Naive thymus-derived CD8-positive, alpha-beta T cell (primary cell): ENCODE data around the gene ARID3C. TPM values are rescaled to one million over a fixed set of nuclear protein-coding genes. Genes with fewer than 3 reads are reported as not detected.

Source experiments
- ATAC-seq, 2 donors: fragments of 150-1000 bp; cut with Tn5 transposase in 1 of 2; sonication (Bioruptor Pico), chemical (Tn5 transposase) in 1 of 2; 1 replicate in 1 of 2; 2 replicates in 1 of 2; pipeline ENCODE4 v1.10.0; 2021; ENCODE audit warnings: mild to moderate bottlenecking in 2 of 2, moderate library complexity in 2 of 2
- POLR2A ChIA-PET: fragments of 350-600 bp; sonication (Branson Sonifier 250); formaldehyde crosslinking; loops from one replicate; lab custom pipeline; 2021; ENCODE audit warnings: antibody characterized with exemption; lab: Charles Lee
- DNase-seq, 10 donors: peaks; one replicate each; pipeline versions ENCODE4 v3.0.0 to v3.0.0-alpha.2; 2020 to 2022
- H3K27ac Mint-ChIP-seq, 10 donors: one replicate each; pipeline ENCODE4 v1.8.0; 2020 to 2022; ENCODE audit warnings: mild to moderate bottlenecking in 10 of 10, mixed read lengths in 10 of 10, moderate library complexity in 4 of 10, inconsistent platforms in 1 of 10
- H3K27me3 Mint-ChIP-seq, 5 donors: one replicate each; pipeline ENCODE4 v1.8.0; 2021 to 2022; ENCODE audit warnings: mixed read lengths in 5 of 5
- H3K36me3 Mint-ChIP-seq, 3 donors: one replicate each; pipeline ENCODE4 v1.8.0; 2020 to 2022; ENCODE audit warnings: mixed read lengths in 3 of 3, mild to moderate bottlenecking in 2 of 3, inconsistent platforms in 1 of 3
- H3K4me1 Mint-ChIP-seq, 4 donors: one replicate each; pipeline ENCODE4 v1.8.0; 2021 to 2022; ENCODE audit warnings: mixed read lengths in 4 of 4
- H3K4me3 Mint-ChIP-seq, 10 donors: one replicate each; pipeline ENCODE4 v1.8.0; 2020 to 2022; ENCODE audit warnings: mild to moderate bottlenecking in 10 of 10, mixed read lengths in 10 of 10, moderate library complexity in 6 of 10, inconsistent platforms in 1 of 10
- H3K9me3 Mint-ChIP-seq, 9 donors: one replicate each; pipeline ENCODE4 v1.8.0; 2020 to 2022; ENCODE audit warnings: mixed read lengths in 9 of 9, mild to moderate bottlenecking in 3 of 9, inconsistent platforms in 1 of 9, moderate library complexity in 1 of 9
- polyA plus RNA-seq, 3 donors: library from polyadenylated mRNA; unstranded; fragments of 300-500 nt; fragmentation: Illumina TruSeq; gene quantifications; one replicate each; pipeline ENCODE4 v1.2.3, GENCODE V29; 2021
- total RNA-seq, 8 experiments: library from RNA in 2 of 8; stranded (reverse) in 2 of 8; gene quantifications; one replicate each; pipeline ENCODE4 v1.2.3 and lab custom pipeline; 2021 to 2026

ARID3C gene, protein sequence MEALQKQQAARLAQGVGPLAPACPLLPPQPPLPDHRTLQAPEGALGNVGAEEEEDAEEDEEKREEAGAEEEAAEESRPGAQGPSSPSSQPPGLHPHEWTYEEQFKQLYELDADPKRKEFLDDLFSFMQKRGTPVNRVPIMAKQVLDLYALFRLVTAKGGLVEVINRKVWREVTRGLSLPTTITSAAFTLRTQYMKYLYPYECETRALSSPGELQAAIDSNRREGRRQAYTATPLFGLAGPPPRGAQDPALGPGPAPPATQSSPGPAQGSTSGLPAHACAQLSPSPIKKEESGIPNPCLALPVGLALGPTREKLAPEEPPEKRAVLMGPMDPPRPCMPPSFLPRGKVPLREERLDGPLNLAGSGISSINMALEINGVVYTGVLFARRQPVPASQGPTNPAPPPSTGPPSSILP
- total RNA-seq, result under 1 TPM in 1 of 2 experiments, not detected in 1; 0.27 TPM
- polyA plus RNA-seq, result not detected
- 0 to 0.17 (median 0.08) reads per million in 6 experiments for total RNA-seq (lab: John Stamatoyannopoulos, UW)

DNA sequence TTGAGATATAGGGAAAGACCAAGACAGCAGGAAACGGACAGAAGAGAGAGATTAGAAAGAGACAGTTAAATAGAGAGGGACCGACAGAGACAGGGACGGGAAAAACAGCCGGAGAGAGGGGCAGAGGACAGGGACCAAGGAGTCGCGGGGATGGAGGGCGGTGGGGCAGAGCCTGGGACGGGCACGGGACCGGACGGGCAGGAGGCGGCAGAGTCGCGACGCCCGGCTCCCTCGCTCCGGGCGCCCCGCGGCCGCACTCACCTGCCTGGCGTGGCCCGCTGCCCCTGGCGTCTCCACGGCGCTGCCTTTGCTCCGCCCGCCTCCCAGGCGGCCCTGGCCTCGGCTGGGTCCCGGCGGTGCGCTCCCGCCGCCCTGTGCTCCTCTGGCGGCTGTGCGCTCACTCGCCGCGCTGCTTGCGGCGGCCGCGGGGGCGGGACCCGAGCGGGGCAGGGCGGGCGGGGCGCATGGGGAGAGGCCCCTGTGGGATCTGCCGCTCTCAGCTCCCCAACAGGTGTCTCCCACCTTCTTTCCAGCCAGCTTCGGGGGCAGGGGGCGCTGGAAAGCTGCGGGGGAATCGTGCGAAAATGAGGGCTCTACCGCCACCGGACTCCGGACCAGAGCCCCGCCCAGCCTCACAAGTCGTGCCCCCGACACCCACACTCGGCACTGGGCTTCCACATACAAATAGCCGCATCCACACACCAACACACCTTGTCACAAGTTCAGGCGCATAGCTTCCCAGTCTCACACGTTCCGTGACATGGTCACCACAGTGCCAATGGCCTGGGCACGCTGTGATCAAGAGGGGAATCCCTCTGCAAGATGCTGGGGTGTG is at the start of gene ARID3C:
TSS of gene ARID3C (minus strand) at position 411 of the 835 bp plus-strand sequence. CDS start 1,052 bp downstream, outside the sequence.
- Mint-ChIP-seq H3K27ac (peak within 1 kb of the TSS in 6 of 10 donors; percentile 16 to 80 (median 48)), H3K36me3 (peaks cover 0 to 3% (median 0%) of the 10 kb centered on the region in 3 donors), H3K9me3 (no peaks in the 10 kb centered on the region), H3K4me1 (peaks cover 19 to 27% (median 22%) of the 10 kb centered on the region in 4 donors), H3K4me3 (peak within 1 kb of the TSS; percentile 78 to 95 (median 86)), H3K27me3 (peaks cover 22 to 66% (median 47%) of the 10 kb centered on the region in 5 donors)
- POLR2A ChIA-PET, result interaction anchor here (0.6 to 1.3 kb wide), 6 partner anchors 8 to 1136 kb away, joined by 3 to 6 read pairs (median 4); partner anchors contain the start of genes DCTN3 and SIGMAR1
- peak; percentile 89 for ATAC-seq
- DNase-seq, result peak in 4 of 10 donors; percentile 29 to 55 (median 42)

DNA sequence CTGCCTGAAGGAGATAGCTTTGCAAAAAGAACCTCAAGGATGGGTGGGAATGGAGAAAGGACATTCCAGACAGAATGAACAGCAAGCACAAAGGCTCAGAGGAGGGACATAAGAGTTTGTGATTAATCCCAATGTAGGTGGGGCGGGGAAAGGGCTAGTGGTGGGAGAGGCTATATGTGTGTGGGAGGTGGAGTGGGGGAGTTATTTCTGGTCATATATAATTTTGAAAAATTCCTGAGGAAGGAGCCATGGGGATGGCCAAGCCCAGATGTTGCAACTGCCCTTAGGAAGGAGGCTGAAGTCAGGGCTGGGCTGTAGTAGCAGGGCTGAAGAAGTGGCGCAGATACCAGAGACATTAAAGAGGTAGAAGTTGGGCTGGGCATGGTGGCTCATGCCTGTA is 47.0 kb upstream of the ARID3C start:
- H3K36me3 Mint-ChIP-seq, result no peaks in the 10 kb centered on the region
- H3K4me1 Mint-ChIP-seq, result peaks cover 0 to 2% (median under 1%) of the 10 kb centered on the region in 4 donors
- DNase-seq (no peak), ATAC-seq (no peak)
- peaks cover 0 to 1% (median 0%) of the 10 kb centered on the region in 5 donors for H3K27me3 Mint-ChIP-seq
- peak overlapping the region in 2 of 10 donors; percentile 0 to 57 for H3K27ac Mint-ChIP-seq
- peaks cover 0 to 3% (median 0%) of the 10 kb centered on the region in 9 donors for H3K9me3 Mint-ChIP-seq
- POLR2A ChIA-PET, result no interaction called here
- peak overlapping the region in 1 of 10 donors; percentile 44 for H3K4me3 Mint-ChIP-seq

- ATAC-seq (peak; percentile 65 to 87), DNase-seq (peak; percentile 21 to 78 (median 38))
- POLR2A ChIA-PET, result no interaction called here
- H3K36me3 Mint-ChIP-seq, result peaks cover 0 to 5% (median 0%) of the 10 kb centered on the region in 3 donors
- no peak overlapping the region for H3K4me3 Mint-ChIP-seq
- peak overlapping the region in 2 of 10 donors; percentile 19 to 57 for H3K27ac Mint-ChIP-seq
- no peaks in the 10 kb centered on the region for H3K27me3 Mint-ChIP-seq
- H3K9me3 Mint-ChIP-seq, result peaks cover 0 to 7% (median 0%) of the 10 kb centered on the region in 9 donors
- H3K4me1 Mint-ChIP-seq, result peaks cover 0 to 2% (median under 1%) of the 10 kb centered on the region in 4 donors
Observed at GRCh38 chr9:34675048-34675714, 46.3 kb upstream of the ARID3C start.

DNA sequence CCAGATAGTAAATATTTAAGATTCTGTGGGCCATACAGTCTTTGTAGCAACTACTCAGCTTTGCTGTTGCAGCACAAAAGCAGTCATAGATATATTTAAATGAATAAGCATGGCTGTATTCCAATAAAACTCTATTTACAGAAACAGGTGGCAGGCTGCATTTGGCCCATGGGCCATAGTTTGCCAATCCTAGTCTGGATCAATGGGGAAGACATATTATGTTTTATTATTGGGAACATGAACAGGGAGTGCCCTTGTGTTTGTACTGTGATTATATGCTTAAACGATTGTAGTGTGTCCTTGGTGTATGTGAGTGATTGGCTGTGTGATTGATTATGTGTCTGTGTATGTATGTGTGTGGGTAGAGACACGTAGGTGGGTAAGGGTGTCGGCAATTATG is 45.6 kb upstream of the ARID3C start:
- H3K27ac Mint-ChIP-seq, result peak overlapping the region in 2 of 10 donors; percentile 19 to 57
- no peak overlapping the region for H3K4me3 Mint-ChIP-seq
- H3K36me3 Mint-ChIP-seq, result peaks cover 0 to 9% (median 5%) of the 10 kb centered on the region in 3 donors
- H3K27me3 Mint-ChIP-seq, result no peaks in the 10 kb centered on the region
- H3K4me1 Mint-ChIP-seq, result peaks cover 0 to 2% (median under 1%) of the 10 kb centered on the region in 4 donors
- H3K9me3 Mint-ChIP-seq, result peaks cover 0 to 15% (median 2%) of the 10 kb centered on the region in 9 donors
- POLR2A ChIA-PET, result no interaction called here
- no peak for ATAC-seq
- no peak for DNase-seq

- peaks cover 0 to 14% (median 10%) of the 10 kb centered on the region in 3 donors for H3K36me3 Mint-ChIP-seq
- H3K4me3 Mint-ChIP-seq, result no peak overlapping the region
- POLR2A ChIA-PET, result no interaction called here
Observed at GRCh38 chr9:34671307-34671706, 42.4 kb upstream of the ARID3C start.

GRCh38 chr9:34669809-34670562 is 41.1 kb upstream of the ARID3C start:
- Mint-ChIP-seq H3K27ac (peak overlapping the region in 1 of 10 donors; percentile 26), H3K4me1 (peaks cover 8 to 23% (median 10%) of the 10 kb centered on the region in 4 donors), H3K36me3 (peaks cover 0 to 14% (median 10%) of the 10 kb centered on the region in 3 donors), H3K9me3 (peaks cover 0 to 20% (median 5%) of the 10 kb centered on the region in 9 donors), H3K4me3 (no peak overlapping the region), H3K27me3 (no peaks in the 10 kb centered on the region)
- POLR2A ChIA-PET, result no interaction called here
- ATAC-seq (no peak), DNase-seq (no peak)

More at GRCh38 chr9:34671307-34671706, 42.4 kb upstream of the ARID3C start:
- peaks cover 4 to 13% (median 5%) of the 10 kb centered on the region in 4 donors for H3K4me1 Mint-ChIP-seq
- DNase-seq (no peak), ATAC-seq (no peak)
- H3K27ac Mint-ChIP-seq, result no peak overlapping the region
- H3K27me3 Mint-ChIP-seq, result no peaks in the 10 kb centered on the region
- peaks cover 0 to 20% (median 5%) of the 10 kb centered on the region in 9 donors for H3K9me3 Mint-ChIP-seq

- peaks cover 9 to 20% (median 10%) of the 10 kb centered on the region in 3 donors for H3K36me3 Mint-ChIP-seq
- peak overlapping the region; percentile 74 to 99 (median 98) for H3K27ac Mint-ChIP-seq
- H3K9me3 Mint-ChIP-seq, result peaks cover 0 to 17% (median 5%) of the 10 kb centered on the region in 9 donors
- H3K4me3 Mint-ChIP-seq, result peak overlapping the region; percentile 82 to 96 (median 90)
- DNase-seq, result peak; percentile 77 to 94 (median 86)
- H3K4me1 Mint-ChIP-seq, result peaks cover 30 to 59% (median 40%) of the 10 kb centered on the region in 4 donors
- POLR2A ChIA-PET, result interaction anchor here (0.6 to 1.8 kb wide), 12 partner anchors 9 to 619 kb away, joined by 3 to 23 read pairs (median 4); partner anchors contain the start of genes DNAI1, FAM219A, FANCG and GALT
- ATAC-seq, result peak; percentile 75 to 78
- H3K27me3 Mint-ChIP-seq, result no peaks in the 10 kb centered on the region
Observed at GRCh38 chr9:34665381-34666250, 36.8 kb upstream of the ARID3C start.

DNA sequence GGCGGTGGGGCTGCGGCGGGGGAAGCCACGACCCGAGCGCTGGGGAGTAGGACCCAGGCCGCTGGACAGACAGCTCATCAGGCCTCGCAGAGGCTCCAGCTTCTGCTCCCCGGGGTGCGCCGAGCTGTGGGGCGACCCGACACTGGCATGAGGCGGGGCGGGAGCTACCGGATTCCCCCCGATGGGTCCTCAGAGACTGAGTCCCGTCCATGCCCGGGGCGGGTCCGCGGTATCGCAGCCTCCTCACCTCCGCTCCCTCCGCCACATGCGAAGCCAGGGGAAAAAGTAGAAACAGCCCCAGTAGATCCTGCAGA is 36.2 kb upstream of the ARID3C start:
- peaks cover 0 to 12% (median 5%) of the 10 kb centered on the region in 9 donors for H3K9me3 Mint-ChIP-seq
- H3K27me3 Mint-ChIP-seq, result no peaks in the 10 kb centered on the region
- peaks cover 10 to 20% (median 12%) of the 10 kb centered on the region in 3 donors for H3K36me3 Mint-ChIP-seq
- DNase-seq (no peak), ATAC-seq (peak; percentile 10 to 42)
- POLR2A ChIA-PET, result interaction anchor here (0.5 to 1.8 kb wide), 14 partner anchors 9 to 523 kb away, joined by 3 to 23 read pairs (median 4); partner anchors contain the start of genes DCTN3, DNAI1, FAM219A and FANCG
- H3K4me1 Mint-ChIP-seq, result peaks cover 30 to 59% (median 40%) of the 10 kb centered on the region in 4 donors
- peak overlapping the region; percentile 82 to 96 (median 92) for H3K4me3 Mint-ChIP-seq
- H3K27ac Mint-ChIP-seq, result peak overlapping the region; percentile 83 to 99 (median 97)

DNA sequence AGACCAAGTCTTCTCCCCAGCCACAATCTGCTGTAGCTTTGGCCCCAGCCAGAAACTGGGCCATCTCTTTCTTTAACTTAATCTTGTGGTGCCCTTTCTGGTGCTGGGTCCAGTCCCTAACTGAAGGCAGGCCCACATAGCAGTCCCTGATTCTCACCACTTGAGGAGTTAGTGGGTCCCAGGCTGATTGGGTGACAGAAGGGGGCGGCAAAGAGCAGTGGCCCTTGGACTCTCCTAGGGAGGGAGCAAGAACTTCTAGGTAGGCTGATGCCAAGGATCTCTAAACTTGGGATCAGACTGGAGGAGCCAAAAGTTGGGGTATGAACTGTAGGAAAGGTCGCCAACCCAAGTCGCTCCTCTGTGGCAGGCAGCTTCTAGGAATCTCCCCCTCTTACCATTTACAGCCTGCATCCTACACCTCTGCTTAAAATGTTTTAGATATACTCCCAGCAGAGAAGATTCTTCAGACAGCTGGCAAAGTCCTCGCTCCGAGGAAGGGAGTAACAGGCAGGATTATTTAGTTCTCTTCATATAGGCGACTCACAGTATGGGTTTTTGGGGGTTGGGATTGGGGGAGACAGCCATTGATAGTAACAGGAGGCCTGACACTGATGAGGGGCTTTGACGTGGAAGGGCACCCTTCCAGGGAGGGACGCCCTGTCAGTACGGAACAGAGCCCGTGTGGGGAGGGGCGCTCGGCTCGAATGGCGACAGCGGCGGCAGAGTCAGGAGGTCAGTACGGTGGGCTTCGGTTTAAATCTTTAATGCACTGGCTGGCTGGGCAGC is 35.6 kb upstream of the ARID3C start:
- peak overlapping the region; percentile 82 to 96 (median 92) for H3K4me3 Mint-ChIP-seq
- H3K4me1 Mint-ChIP-seq, result peaks cover 30 to 59% (median 40%) of the 10 kb centered on the region in 4 donors
- DNase-seq, result peak; percentile 41 to 86 (median 67)
- H3K9me3 Mint-ChIP-seq, result peaks cover 0 to 8% (median 5%) of the 10 kb centered on the region in 9 donors
- H3K36me3 Mint-ChIP-seq, result peaks cover 6 to 17% (median 12%) of the 10 kb centered on the region in 3 donors
- peak; percentile 44 to 53 for ATAC-seq
- peak overlapping the region; percentile 83 to 99 (median 96) for H3K27ac Mint-ChIP-seq
- no peaks in the 10 kb centered on the region for H3K27me3 Mint-ChIP-seq
- POLR2A ChIA-PET, result interaction anchor here (0.5 to 4.5 kb wide), 14 partner anchors 8 to 522 kb away, joined by 3 to 39 read pairs (median 4); partner anchors contain the start of genes DCTN3, DNAI1, FAM219A and GALT
